K562 (cell line): ENCODE measurements around the gene TRPM4. TPM values are rescaled to one million over a fixed set of nuclear protein-coding genes. Genes with fewer than 3 reads are reported as not detected.
A peak's percentile ranks its signal among the peaks of the same experiment; 100 is the strongest.

Source experiments
- FOXJ3 ChIP-seq: sonication (generic); formaldehyde crosslinking; IDR thresholded peaks from 2 replicates; pipeline ENCODE4 v1.4.0; 2020; ENCODE audit warnings: mild to moderate bottlenecking, missing genetic modification reagents
- GABPA ChIP-seq: fragments of 200-800 bp; sonication (Bioruptor generic); conservative IDR thresholded peaks from 2 replicates; pipeline ENCODE4 v1.6.1; 2016; ENCODE audit warnings: low read depth, missing genetic modification characterization, missing compliant biosample characterization
- LCOR ChIP-seq: sonication (generic); formaldehyde crosslinking; IDR thresholded peaks from 2 replicates; pipeline ENCODE4 v1.8.0; 2022; ENCODE audit warnings: mild to moderate bottlenecking, missing genetic modification reagents
- PHF8 ChIP-seq: fragments of 200-600 bp; sonication (generic); IDR thresholded peaks from 2 replicates; pipeline ENCODE4 v1.6.1; 2012; ENCODE audit warnings: mixed run types, mild to moderate bottlenecking, inconsistent platforms, low read length, moderate library complexity, borderline replicate concordance
- RBM34 ChIP-seq: fragments of 200-400 bp; formaldehyde crosslinking; IDR thresholded peaks from 2 replicates; pipeline ENCODE4 v1.6.1; 2018; ENCODE audit warnings: low read length, borderline replicate concordance; ENCODE audit not compliant: insufficient read depth
- SRF ChIP-seq, 2 experiments: fragments of 250-450, 450-650 bp in 1 of 2; sonication (Bioruptor Pico) in 1 of 2; sonication (generic) in 1 of 2; formaldehyde crosslinking; IDR thresholded peaks; 2 replicates each; pipeline versions ENCODE4 v1.5.0 to v1.5.1; 2020 to 2022; ENCODE audit warnings: mild to moderate bottlenecking in 1 of 2, missing genetic modification reagents in 1 of 2
- TCF3 ChIP-seq: sonication (generic); formaldehyde crosslinking; IDR thresholded peaks from 2 replicates; pipeline ENCODE4 v1.4.0; 2020; ENCODE audit warnings: mild to moderate bottlenecking, missing genetic modification reagents
- polyA plus RNA-seq, 8 experiments: library from polyadenylated mRNA; depleted of rRNA in 4 of 8; stranded (reverse) in 5 of 8; unstranded in 3 of 8; fragments of >200 nt; fragmentation: Nextera tagmentation in 2 of 8; fragmentation: Illumina TruSeq in 1 of 8; extraction: Ambion mirVana in 2 of 8; extraction: Trizol in 1 of 8; gene quantifications; 2 replicates each; pipeline versions ENCODE4 v1.2.1 to v1.2.3, GENCODE V29; 2011 to 2014; ENCODE audit warnings: inconsistent platforms in 1 of 8, missing spikeins in 1 of 8
- total RNA-seq, 7 experiments: library from RNA; depleted of rRNA in 6 of 7; stranded (reverse); fragments of >200 nt in 6 of 7; fragmentation: Illumina TruSeq in 2 of 7; extraction: Trizol in 2 of 7; gene quantifications; 2 replicates each; pipeline versions ENCODE4 v1.2.1 to v1.2.3, GENCODE V29; 2011 to 2021; ENCODE audit warnings: low replicate concordance in 1 of 7
- TF ChIP-seq, protein P1 (sequence below): fragments of 450-650 bp; IDR thresholded peaks from 2 replicates; pipeline ENCODE4 v1.6.1; 2016; ENCODE audit warnings: mild to moderate bottlenecking, moderate library complexity
- TF ChIP-seq, protein P2 (sequence below): fragments of 450-650 bp; IDR thresholded peaks from 2 replicates; pipeline ENCODE4 v1.6.1; 2016; ENCODE audit warnings: borderline replicate concordance
- TF ChIP-seq, protein P3 (sequence below): sonication (generic); formaldehyde crosslinking; IDR thresholded peaks from 2 replicates; pipeline ENCODE4 v1.8.1; 2023; ENCODE audit warnings: mild to moderate bottlenecking, missing genetic modification reagents

Gene TRPM4
- total and polyA plus RNA-seq, 9 of the 15 experiments (the other 6 are each of a cell fraction or from before 2014, with no cell fraction given) = 6.5 to 45.4 (median 15.2) TPM

DNA sequence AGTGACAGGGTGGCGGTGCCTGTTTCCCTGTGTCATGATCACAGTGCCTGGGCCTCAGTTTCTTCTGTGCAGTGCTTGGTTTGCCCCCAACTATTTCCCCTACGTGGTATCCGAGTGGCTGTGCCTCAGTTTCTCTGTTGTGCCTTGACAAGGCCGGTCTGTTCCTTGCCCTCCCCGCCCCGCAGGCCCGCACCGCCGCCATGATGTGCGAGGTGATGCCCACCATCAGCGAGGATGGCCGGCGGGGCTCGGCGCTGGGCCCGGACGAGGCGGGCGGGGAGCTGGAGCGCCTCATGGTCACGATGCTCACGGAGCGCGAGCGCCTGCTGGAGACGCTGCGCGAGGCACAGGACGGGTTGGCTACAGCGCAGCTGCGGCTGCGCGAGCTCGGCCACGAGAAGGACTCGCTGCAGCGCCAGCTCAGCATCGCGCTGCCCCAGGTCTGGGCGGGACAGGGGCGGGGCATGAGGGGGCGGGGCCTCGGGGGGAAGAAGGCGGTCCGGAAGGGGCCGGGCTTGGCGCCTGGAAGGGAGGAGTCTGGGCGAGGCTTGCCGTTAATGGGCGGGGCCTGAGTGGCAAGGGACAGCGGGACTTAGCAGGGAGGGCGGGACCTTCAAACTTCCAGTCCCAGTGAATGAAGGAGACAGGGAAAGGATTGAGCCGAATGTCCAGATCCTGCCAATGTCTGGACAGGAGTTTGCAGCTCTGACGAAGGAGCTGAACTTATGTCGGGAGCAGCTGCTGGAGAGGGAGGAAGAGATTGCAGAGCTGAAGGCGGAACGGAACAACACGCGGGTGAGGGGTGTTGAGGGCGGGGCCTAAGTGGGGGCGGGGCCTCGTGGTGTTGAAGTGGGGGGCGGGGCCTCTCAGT is 29.7 kb upstream of the TRPM4 start (continued):
- TF ChIP-seq, protein P1, sequence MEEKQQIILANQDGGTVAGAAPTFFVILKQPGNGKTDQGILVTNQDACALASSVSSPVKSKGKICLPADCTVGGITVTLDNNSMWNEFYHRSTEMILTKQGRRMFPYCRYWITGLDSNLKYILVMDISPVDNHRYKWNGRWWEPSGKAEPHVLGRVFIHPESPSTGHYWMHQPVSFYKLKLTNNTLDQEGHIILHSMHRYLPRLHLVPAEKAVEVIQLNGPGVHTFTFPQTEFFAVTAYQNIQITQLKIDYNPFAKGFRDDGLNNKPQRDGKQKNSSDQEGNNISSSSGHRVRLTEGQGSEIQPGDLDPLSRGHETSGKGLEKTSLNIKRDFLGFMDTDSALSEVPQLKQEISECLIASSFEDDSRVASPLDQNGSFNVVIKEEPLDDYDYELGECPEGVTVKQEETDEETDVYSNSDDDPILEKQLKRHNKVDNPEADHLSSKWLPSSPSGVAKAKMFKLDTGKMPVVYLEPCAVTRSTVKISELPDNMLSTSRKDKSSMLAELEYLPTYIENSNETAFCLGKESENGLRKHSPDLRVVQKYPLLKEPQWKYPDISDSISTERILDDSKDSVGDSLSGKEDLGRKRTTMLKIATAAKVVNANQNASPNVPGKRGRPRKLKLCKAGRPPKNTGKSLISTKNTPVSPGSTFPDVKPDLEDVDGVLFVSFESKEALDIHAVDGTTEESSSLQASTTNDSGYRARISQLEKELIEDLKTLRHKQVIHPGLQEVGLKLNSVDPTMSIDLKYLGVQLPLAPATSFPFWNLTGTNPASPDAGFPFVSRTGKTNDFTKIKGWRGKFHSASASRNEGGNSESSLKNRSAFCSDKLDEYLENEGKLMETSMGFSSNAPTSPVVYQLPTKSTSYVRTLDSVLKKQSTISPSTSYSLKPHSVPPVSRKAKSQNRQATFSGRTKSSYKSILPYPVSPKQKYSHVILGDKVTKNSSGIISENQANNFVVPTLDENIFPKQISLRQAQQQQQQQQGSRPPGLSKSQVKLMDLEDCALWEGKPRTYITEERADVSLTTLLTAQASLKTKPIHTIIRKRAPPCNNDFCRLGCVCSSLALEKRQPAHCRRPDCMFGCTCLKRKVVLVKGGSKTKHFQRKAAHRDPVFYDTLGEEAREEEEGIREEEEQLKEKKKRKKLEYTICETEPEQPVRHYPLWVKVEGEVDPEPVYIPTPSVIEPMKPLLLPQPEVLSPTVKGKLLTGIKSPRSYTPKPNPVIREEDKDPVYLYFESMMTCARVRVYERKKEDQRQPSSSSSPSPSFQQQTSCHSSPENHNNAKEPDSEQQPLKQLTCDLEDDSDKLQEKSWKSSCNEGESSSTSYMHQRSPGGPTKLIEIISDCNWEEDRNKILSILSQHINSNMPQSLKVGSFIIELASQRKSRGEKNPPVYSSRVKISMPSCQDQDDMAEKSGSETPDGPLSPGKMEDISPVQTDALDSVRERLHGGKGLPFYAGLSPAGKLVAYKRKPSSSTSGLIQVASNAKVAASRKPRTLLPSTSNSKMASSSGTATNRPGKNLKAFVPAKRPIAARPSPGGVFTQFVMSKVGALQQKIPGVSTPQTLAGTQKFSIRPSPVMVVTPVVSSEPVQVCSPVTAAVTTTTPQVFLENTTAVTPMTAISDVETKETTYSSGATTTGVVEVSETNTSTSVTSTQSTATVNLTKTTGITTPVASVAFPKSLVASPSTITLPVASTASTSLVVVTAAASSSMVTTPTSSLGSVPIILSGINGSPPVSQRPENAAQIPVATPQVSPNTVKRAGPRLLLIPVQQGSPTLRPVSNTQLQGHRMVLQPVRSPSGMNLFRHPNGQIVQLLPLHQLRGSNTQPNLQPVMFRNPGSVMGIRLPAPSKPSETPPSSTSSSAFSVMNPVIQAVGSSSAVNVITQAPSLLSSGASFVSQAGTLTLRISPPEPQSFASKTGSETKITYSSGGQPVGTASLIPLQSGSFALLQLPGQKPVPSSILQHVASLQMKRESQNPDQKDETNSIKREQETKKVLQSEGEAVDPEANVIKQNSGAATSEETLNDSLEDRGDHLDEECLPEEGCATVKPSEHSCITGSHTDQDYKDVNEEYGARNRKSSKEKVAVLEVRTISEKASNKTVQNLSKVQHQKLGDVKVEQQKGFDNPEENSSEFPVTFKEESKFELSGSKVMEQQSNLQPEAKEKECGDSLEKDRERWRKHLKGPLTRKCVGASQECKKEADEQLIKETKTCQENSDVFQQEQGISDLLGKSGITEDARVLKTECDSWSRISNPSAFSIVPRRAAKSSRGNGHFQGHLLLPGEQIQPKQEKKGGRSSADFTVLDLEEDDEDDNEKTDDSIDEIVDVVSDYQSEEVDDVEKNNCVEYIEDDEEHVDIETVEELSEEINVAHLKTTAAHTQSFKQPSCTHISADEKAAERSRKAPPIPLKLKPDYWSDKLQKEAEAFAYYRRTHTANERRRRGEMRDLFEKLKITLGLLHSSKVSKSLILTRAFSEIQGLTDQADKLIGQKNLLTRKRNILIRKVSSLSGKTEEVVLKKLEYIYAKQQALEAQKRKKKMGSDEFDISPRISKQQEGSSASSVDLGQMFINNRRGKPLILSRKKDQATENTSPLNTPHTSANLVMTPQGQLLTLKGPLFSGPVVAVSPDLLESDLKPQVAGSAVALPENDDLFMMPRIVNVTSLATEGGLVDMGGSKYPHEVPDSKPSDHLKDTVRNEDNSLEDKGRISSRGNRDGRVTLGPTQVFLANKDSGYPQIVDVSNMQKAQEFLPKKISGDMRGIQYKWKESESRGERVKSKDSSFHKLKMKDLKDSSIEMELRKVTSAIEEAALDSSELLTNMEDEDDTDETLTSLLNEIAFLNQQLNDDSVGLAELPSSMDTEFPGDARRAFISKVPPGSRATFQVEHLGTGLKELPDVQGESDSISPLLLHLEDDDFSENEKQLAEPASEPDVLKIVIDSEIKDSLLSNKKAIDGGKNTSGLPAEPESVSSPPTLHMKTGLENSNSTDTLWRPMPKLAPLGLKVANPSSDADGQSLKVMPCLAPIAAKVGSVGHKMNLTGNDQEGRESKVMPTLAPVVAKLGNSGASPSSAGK = peak; percentile 100
- peak; percentile 63 for TF ChIP-seq GABPA (tag)
- TF ChIP-seq, protein P2, sequence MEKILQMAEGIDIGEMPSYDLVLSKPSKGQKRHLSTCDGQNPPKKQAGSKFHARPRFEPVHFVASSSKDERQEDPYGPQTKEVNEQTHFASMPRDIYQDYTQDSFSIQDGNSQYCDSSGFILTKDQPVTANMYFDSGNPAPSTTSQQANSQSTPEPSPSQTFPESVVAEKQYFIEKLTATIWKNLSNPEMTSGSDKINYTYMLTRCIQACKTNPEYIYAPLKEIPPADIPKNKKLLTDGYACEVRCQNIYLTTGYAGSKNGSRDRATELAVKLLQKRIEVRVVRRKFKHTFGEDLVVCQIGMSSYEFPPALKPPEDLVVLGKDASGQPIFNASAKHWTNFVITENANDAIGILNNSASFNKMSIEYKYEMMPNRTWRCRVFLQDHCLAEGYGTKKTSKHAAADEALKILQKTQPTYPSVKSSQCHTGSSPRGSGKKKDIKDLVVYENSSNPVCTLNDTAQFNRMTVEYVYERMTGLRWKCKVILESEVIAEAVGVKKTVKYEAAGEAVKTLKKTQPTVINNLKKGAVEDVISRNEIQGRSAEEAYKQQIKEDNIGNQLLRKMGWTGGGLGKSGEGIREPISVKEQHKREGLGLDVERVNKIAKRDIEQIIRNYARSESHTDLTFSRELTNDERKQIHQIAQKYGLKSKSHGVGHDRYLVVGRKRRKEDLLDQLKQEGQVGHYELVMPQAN = peak; percentile 97
- peak; percentile 45; the same call in 1 of the 2 replicates for TF ChIP-seq PHF8
- peak in 1 of 2 experiments; percentile 84; a peak in 2 of 4 replicates for TF ChIP-seq SRF (CRISPR knock-in tag; IDR thresholded peaks at IDR 0.05)
- peak; percentile 95 for TF ChIP-seq LCOR (CRISPR knock-in tag)
- no peak for TF ChIP-seq RBM34
- no peak; the same call in 1 of the 2 replicates for TF ChIP-seq FOXJ3 (CRISPR knock-in tag)
- TF ChIP-seq, protein P3, sequence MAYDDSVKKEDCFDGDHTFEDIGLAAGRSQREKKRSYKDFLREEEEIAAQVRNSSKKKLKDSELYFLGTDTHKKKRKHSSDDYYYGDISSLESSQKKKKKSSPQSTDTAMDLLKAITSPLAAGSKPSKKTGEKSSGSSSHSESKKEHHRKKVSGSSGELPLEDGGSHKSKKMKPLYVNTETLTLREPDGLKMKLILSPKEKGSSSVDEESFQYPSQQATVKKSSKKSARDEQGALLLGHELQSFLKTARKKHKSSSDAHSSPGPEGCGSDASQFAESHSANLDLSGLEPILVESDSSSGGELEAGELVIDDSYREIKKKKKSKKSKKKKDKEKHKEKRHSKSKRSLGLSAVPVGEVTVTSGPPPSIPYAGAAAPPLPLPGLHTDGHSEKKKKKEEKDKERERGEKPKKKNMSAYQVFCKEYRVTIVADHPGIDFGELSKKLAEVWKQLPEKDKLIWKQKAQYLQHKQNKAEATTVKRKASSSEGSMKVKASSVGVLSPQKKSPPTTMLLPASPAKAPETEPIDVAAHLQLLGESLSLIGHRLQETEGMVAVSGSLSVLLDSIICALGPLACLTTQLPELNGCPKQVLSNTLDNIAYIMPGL (CRISPR knock-in tag) = peak; percentile 75; the same call in 1 of the 2 replicates
- peak; percentile 40 for TF ChIP-seq TCF3 (CRISPR knock-in tag)
